Activated CD8-positive, alpha-beta memory T cell treated with anti-CD3 and anti-CD28 coated beads, Interleukin-2, amount 50 U/mL, for 4 hours (primary cell): Measurements from ENCODE around the gene CSMD2.
"Not testable (repeated sequence)": the region's sequence is repeated elsewhere in the genome, so short reads cannot be mapped to it uniquely, and the experiment has no call there.

ENCODE experiments used
- DNase-seq: peaks from one replicate; pipeline ENCODE4 v3.0.0-alpha.2; 2020

Gene CSMD2

DNA sequence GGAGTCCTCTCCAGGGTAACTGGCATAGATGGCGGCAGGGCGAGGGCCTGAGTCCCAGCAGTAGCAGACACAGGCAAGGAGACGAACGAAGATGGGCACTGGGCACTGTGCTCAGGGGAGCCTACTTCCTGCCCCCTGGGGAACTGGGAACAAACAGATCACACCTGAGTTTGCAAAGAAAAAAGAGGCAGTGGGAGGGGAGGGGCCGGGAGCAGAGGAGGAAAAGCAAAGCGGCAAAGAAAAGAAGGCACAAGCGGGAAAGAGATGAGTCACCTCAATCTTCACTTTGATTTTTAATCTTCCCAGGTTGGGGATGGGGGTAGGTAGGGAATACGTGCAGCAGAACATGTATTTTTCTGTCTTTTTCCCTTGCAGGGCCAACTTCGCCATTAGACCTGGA lies 648.6 kb downstream of the CSMD2 start:
- no peak for DNase-seq

DNA sequence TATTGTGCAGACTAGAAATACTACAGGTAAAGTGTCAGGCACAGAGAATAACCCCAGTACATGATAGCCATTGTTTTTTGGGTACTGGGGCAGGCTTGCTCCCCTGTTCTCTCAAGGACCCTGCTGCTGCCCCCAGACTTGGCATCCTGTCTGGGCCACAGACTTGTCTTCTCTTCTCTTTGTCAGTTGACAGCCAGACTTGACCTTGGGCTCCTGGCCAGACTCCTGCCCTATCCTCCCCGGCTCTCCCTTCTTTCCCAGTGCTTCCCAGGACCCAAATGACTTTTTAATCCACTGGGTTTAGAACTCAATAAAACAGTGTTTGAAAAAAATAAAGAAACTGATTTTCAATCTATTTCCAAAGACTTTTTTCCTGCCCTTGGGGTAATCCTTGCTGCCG lies 649.4 kb downstream of the CSMD2 start:
- no peak for DNase-seq

DNA sequence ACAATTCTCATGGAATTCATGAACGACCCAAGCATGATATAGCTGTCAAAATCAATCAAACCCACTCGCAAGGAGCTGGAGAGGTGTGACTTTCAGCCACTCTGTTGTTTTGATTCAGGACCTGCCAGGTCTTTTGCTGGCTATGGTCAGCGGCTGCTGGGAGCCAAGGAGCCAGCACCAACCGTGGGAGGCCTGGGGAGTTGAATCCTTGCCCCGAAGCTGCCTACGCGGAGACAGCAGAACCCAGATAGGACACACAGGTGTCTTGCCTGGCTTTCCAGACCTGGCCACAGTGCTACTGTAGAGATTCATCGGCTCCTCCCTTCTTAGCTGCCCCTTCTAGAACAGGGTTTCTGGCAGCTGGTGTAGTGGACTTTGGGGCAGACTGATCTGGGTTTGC lies 649.9 kb downstream of the CSMD2 start:
- no peak for DNase-seq

DNA sequence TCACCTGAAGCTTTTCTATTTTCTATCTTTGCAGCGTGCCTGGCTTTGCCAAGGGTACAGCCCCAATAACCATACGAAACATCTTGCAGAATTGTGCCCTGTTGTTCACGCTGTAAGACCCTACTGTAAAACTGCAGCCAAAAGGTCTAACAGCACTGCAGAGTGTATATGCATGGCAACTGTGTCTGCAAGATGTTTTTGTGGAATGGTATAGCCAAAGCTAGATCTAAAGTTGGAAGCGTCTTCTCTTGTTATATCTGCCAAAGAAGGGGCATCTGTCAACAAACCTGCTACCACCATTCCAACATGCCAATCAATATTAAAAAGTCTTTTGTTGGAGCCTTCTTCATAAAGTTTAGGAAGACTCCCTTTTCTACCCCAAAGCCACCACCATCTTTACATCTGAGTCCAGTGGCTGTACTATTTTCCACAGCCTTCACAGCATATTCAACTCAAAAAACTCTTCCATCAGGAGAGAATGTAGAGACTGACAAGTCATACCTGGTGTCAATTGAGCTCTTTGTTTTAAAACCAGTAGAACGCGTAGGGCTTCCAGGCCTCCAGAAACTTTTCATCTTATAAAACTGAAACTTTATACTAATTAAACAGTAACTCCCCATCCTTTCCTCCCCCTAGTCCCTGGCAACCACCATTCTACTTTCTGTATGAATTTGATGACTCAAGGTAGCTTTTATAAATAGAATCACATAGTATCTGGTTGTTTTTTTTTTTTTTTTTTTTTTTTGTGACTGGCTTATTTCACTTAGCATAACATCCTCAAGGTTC lies 652.6 kb downstream of the CSMD2 start:
- no peak for DNase-seq

DNA sequence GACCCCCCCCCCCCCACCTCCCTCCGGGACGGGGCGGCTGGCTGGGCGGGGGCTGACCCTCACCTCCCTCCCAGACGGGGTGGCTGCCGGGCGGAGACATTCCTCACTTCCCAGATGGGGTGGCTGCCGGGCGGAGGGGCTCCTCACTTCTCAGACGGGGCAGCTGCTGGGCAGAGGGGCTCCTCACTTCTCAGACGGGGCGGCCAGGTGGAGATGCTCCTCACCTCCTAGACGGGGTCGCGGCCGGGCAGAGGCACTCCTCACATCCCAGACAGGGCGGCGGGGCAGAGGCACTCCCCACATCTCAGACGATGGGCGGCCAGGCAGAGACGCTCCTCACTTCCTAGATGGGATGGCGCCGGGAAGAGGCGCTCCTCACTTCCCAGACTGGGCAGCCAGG lies 655.8 kb downstream of the CSMD2 start:
- not testable (repeated sequence) for DNase-seq

DNA sequence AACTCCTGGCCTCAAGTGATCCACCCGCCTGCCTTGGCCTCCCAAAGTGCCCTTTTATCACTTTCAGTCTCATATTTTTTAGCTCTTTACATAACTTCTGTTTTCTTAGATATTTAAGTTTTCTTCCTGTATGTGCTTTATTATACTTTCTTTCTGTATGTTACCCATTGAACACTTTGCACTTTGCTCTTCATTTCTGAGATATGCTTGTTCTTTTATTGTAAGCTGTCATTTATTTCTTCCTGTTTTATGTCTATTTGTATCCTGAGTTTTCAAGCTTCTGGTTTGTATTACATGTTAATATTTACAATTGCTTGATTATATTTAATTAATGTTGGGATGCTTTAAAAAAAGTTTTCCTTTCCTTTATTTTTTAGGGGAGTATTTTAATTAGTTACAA lies 656.9 kb downstream of the CSMD2 start:
- no peak for DNase-seq

DNA sequence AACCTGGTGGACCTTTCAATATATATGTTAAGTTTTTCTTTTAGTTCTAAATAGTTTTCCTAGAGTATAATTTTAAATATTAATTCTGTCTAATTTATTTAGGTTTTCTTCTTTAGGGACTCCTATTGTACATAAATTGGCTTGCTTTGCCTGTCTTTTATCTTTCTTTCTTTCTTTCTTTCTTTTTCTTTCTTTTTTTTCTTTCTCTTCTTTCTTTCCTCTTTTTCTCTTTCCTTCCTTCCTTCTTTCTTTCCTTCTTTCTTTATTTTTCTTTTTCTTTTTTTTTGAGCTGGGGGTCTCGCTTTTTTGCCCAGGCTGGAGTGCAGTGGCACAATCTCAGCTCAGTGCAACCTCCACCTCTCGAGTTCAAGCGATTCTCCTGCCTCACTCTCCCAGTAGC lies 657.4 kb downstream of the CSMD2 start:
- no peak for DNase-seq

DNA sequence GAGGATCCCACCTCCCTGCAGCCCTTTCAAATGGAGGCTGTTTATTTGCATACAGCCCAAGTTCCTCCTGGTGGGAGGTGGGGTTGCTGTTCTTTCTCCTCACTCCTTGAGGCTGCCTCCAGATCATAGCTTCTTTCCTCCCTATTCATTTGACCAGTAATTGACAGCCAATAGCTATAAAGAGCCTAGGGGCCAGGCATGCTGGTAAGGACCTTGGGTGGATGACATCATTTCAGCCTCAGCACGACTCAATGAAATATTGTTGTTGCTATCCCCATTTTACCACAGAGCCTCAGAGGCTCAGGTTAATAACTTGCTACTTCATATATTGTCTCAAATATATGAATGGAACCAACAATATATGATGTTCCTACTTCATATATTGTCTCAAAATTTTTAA lies 661.5 kb downstream of the CSMD2 start:
- no peak for DNase-seq

DNA sequence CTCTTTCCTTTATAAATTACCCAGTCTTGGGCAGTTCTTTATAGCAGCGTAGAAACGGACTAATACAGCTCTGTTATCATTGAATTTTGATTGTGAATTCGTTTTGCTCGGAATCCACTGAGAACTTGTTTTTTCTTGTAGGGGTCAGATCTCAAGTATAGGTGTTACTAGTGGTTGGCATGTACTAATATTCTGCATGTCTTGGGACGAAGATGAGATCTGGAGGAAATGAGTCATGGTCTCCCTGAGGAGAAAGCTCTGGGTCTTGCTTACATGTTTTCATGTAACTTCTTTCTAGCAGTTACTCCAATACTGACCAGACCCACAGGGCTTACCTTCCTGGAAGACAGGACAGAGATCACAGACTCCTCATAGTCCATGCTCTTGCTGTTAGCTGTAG lies 662.3 kb downstream of the CSMD2 start:
- no peak for DNase-seq

DNA sequence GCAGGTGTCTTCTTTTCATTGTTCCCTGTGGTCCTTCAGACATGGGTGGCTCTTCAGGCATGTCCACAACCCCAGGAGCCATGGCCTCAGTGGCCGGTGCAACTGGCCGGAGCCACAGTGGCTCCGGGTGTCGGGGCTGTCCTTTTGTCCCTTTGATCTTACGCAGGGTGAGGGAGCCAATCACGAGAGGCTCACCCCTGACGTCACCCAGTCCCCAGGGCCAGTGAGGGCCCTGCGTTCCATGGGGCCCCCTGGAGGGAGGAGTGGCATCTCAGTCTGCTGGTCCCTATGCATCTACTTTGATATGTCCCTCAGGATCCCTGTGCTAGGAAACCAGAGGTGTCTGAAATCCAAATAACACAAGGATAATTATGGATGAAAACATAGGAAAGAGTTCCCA lies 663.3 kb downstream of the CSMD2 start:
- no peak for DNase-seq

DNA sequence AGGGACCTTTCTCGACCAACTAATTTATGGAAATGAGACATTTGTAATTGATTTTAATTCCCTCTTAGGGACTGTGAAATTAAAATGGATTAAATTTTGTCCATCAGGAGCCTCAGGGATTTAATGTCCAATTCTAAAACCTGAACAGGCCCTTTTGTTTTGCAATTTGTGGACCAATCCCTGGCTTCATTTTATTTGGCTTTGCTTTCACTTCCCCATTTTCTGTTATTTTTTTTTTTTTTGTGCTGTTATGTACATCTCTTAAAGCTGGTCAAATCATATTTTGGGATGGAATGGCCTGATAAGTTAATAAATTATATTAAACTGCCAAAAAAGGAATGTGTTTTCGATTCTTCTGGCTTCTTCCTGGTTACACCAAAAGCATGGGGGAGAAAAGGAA lies 663.7 kb downstream of the CSMD2 start:
- no peak for DNase-seq

DNA sequence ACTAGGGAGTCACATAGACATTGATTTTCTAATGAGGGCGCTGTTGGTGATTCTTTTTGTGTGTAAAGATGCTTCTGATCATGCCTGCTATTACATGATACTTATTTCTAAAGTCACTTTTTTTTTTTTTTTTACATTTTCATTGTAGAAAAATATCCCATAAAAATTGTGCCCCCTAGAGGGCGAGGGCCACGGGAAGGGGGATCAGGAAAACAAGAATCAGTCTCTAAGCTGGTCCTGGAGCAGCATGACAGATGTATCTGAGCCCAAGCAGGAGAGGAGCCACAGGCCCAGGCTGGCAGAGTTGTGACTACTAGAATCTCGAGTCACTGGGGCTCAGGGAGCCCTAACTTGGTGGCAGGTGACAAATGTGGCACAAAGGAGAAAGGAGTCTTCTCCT lies 664.5 kb downstream of the CSMD2 start:
- DNase-seq, result no peak

DNA sequence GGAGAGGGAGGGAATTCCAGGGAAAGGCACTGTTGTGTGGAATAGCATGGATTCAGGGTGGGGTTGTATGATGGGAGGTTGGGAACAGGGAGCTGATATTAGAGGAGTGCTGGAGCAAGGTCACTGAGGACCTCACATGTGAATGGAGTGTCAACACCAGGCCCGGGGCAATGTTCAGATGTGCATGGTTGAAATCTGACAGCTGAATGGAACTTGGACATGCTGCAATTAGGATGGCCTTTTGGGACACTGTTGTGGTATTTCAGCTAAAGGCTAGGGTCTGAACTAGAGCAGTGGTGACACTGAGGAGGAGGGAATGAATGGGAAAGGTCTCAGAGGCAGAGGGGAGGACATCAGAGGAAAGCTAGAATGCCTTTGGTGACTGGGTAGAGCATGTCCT lies 667.6 kb downstream of the CSMD2 start:
- DNase-seq, result no peak

DNA sequence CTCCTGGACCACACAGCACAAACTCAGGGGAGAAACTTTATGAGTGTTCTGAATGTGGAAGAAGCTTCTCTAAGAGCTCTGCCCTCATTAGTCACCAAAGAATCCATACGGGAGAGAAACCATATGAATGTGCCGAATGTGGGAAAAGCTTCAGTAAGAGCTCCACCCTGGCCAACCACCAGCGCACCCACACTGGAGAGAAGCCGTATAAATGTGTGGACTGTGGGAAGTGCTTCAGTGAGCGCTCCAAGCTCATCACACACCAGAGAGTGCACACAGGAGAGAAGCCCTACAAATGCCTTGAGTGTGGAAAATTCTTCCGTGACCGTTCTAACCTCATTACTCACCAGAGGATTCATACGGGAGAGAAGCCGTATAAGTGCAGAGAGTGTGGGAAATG lies 670.1 kb downstream of the CSMD2 start:
- no peak for DNase-seq

DNA sequence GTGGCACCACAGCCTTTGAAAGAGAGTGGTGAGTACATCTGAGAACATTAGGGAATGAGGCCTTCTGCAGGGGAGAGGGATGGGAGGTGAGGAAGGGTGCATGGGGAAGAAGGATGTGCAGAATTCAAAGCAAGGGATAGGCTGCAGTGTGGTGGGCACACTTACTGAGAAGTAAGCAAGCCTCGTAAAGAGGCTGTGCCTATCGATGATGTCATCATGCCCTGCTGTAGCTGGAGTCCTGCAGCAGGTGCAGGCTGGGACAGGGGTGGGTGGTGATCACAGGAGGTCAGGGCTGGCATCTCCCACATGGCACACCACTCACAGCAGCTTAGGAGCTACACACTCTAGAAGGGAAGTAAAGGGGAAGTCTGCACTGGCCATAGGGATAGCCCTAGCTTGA lies 676.4 kb downstream of the CSMD2 start:
- DNase-seq, result no peak

DNA sequence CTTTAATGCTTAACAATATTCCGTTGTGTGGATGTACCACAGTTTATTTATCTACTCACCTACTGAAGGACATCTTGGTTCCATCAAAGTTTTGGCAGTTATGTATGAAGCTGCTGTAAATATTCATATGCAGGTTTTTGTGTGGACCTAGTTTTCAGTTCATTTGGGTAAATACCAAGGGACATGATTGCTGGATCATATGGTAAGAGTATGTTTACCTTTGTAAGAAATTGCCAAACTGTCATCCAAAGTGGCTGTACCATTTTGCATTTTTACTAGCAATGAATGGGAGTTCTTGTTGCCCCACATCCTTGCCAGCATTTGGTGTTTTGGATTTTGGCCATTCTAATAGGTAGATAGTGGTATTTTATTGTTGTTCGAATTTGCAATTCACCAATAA lies 682.6 kb downstream of the CSMD2 start:
- no peak for DNase-seq

DNA sequence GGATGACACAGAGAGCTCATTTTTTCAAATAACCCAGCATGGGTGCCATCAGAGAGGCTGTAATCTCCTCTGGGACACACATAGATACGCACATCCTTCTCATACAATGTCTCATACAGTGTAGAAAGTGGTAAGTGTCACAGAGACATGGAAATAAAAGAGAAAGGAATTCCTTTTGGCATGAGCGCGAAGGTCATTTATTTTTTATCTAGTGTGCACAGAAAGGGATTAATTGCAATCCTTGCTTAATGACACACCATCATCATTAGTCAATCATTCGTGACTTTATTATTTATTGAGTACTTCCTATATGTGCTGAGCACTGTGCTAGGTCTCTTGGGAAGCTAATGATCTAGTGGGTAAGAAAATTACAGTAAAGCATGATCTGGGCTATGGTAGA lies 687.6 kb downstream of the CSMD2 start:
- DNase-seq, result no peak

DNA sequence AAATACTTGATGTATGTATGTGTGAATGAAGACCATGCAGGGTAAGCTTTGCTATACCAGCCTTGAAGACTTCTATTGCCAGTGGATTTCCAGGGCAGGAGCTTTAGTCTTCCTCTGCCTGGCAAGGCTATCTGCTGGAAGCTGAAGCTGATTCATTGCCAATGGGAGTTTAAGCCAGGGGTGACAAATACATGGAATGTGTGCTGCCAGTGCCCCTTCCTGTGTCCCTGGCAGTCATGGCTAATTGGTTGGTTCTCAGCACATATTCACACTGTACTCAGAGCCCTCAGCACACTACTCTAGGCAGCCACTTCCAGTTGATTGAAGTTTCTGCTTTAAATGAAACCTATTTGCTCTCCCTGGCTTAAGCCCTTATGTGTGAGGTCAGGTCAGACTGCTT lies 691.1 kb downstream of the CSMD2 start:
- no peak for DNase-seq

DNA sequence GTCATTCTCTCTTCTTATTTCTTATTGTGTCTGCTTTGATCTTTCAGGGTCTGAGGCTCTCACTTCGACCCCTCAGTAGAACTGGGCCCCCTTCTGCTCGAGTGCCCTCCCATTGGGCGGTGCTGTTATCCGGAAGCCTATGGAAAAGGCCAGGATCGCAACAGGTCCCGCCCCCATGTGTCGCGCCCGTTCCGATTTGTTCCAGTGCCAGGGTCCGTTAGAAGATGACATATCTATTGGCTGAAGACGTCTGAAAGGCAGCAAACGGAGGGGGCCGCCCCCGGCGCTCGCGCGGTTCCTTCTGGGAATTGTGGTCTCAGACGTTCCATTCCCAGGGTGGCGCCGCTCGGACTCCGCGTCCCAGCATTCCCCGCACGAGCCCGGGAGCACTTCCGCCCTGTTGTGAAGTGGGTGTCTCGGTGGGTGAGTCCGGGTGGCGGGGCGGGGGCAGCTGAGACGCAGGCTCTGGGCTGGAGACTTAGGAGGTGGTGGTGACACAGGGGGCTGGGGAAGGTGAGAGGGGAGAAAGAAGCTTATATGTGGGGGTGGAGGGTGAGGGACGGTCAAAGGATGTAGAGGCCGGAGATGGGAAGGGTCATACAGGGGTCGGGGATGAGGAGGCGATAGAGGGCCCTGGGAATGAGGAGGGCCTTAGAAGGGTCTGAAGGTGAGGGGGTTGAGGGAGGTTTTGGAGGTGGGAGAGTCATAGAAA lies 692.6 kb downstream of the CSMD2 start, which contains the start of gene ZSCAN20:
TSS of gene ZSCAN20 (plus strand) at position 377 of the 712 bp plus-strand sequence. CDS start 6,644 bp downstream, outside the sequence.
- peak; percentile 84 for DNase-seq

DNA sequence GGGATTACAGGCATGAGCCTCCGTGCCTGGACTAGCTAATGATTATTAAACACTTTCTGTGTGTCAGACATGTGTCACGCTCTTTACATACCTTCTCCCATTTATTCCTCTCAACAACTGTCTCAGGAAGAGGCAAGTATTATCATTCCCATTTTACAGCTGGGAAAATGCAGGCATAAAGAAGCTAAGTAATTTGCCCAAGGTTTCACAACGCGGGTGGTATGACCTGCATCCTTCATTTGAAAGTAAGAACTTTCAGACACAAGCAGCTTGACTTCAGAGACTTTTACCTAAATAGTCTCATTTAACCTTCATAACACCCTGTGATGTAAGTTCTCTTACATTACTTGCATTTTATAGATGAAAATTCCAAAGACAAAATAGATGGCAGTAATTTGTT lies 693.6 kb downstream of the CSMD2 start:
- DNase-seq, result no peak

DNA sequence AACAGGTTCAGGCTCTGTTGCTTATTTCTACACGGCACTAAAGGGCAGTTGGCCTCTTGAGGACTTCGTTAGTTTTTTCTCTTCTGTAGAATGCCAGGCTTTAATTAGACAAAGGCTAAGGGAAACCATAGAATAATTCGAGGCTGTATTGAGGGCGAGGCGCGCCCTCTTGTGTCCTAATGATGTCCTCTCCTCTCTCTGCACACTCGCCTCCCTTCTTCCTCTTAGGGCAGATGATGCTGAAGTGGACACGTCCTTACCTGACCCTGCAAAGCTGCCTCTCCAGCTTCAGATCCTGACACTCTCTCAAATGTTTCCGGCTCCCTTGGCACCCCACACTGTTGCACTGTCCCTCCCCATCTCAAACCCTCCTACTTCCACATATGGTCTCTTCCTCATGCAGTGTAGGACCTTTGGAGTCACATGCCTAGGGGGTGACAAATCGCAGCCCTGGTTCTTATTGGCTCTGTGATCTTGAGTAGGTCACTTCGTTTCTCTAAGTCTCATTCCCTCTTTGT lies 694.5 kb downstream of the CSMD2 start:
- peak; percentile 56 for DNase-seq

DNA sequence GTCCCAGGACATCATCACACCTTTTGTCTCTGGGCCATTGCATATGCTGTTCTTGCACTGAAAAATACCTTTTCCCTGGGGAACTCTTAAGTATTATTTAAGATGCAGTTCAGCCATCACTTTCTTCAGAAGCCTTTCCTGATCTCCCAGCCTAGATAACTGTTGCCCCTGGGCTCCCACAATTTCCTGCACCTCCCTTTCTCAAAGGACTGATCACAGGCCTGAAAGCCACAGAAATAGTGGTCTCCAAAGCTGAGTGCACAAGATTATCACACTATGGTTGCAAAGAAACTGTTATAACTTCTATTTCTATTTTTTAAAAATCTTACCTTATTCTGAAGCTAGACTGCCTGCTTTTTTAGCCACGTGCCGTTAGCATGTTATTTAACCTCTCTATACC lies 695.3 kb downstream of the CSMD2 start:
- no peak for DNase-seq

DNA sequence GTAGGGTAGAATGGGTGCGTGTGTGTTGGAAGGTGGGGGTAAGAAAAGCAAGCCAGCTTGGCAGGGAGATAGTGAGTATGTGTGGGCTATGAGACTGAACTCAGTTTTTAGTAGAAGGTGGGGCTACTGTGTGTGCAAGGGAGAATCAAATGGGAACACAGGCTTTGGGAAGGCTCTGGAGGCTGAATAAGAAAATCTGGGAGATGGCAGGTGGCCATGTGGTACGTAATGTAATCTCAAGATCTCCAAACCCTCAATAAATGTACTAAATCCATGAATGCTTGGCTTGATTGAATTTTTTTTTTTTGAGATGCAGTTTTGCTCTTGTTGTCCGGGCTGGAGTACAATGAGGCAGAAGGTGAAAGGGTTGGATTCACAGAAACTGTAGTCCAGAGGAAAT lies 696.1 kb downstream of the CSMD2 start:
- DNase-seq, result no peak

DNA sequence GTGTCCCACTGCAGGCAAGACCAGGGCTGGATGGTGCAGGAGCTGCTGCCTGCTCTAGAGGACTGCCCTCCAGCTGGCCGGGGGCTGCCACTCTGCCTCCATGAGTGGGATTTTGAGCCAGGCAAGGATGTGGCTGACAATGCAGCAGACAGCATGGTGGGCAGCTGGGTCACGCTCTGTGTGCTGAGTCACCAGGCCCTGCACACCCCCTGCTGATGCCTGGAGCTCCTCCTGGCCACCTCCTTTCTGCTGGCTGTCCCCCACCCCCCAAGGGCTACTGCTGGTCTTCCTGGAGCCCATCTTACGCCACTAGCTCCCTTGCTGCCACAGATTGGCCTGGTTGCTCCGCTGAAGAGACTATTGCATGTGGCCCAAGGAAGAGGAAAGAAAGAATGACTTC lies 696.5 kb downstream of the CSMD2 start:
- no peak for DNase-seq
